ENCODE measurements around the gene MEIS3.

DNA sequence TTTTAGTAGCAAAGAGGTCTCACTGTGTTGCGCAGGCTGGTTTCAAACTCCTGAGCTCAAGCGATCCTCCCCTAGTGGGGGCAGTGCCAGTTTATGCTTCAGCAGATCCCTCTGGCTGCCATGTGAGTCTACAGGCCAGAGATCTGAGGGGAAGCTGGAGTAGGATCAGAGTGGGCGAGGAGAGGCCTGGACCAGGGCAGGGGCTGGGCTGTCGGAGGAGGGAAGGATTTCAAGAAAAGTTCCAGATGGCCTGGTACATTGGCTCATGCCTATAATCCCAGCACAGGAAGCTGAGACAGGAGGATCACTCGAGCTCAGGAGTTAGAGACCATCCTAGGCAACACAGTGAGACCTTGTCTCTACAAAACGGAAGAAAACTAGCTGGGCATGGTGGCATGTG lies 60.4 kb downstream of the MEIS3 start:
- TF ChIP-seq, protein P1, sequence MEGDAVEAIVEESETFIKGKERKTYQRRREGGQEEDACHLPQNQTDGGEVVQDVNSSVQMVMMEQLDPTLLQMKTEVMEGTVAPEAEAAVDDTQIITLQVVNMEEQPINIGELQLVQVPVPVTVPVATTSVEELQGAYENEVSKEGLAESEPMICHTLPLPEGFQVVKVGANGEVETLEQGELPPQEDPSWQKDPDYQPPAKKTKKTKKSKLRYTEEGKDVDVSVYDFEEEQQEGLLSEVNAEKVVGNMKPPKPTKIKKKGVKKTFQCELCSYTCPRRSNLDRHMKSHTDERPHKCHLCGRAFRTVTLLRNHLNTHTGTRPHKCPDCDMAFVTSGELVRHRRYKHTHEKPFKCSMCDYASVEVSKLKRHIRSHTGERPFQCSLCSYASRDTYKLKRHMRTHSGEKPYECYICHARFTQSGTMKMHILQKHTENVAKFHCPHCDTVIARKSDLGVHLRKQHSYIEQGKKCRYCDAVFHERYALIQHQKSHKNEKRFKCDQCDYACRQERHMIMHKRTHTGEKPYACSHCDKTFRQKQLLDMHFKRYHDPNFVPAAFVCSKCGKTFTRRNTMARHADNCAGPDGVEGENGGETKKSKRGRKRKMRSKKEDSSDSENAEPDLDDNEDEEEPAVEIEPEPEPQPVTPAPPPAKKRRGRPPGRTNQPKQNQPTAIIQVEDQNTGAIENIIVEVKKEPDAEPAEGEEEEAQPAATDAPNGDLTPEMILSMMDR (IDR thresholded peaks at IDR 0.05): no peak
- no peak for TF ChIP-seq POLR2A (IDR thresholded peaks at IDR 0.05)

Measured in ovary (tissue), 3 donors.